ENCODE data around the gene MEIOB.
"Not testable (repeated sequence)": the region's sequence is repeated elsewhere in the genome, so short reads cannot be mapped to it uniquely, and the experiment has no call there.

The MEIOB gene

DNA sequence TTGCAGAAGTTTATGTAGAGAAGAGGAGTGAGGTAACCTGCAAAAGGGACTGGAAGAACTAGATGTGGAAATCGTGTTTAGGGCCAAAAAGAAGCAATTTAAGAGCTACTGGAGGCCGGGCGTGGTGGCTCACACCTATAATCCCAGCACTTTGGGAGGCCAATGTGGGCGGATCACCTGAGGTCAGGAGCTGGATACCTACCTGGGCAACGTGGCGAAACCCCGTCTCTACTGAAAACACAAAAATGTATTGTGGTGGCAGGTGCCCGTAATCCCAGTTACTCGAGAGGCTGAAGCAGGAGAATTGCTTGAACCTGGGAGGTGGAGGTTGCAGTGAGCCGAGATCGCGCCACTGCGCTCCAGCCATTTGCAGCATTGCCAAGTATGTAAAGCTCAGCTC, 4.1 kb upstream of the MEIOB start:
- not testable (repeated sequence) for H3K4me3 ChIP-seq (ENCODE audit: low read length in 2 of 2); H3K4me1 ChIP-seq (ENCODE audit: control insufficient read depth, insufficient read depth, low read length); H3K27ac ChIP-seq (ENCODE audit: low read length)

DNA sequence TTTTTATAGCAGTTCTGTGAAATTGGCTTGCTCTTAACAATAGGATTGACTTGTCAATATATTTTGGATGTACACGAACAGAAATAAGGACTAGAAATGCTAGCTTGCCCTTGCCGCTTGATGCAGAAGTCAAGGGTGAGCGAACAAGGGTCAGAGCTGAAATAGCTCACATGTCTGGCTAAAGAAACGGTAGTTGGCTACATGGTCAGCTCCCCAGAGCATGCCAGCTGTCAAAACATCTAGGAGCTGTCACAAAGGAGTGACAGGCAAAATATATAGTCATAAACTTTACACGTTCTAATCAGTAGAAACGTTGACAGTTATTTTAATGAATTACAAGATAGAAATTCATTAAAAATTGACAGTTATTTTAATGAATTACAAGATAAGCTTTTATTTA, 2.9 kb upstream of the MEIOB start:
- Histone ChIP-seq H3K36me3 (ENCODE audit: control insufficient read depth in 2 of 2, insufficient read depth in 2 of 2, low read length in 2 of 2) (no peaks in the 10 kb centered on the region), H3K4me3 (ENCODE audit: low read length in 2 of 2) (no peak overlapping the region), H3K4me1 (ENCODE audit: control insufficient read depth, insufficient read depth, low read length) (no peaks in the 10 kb centered on the region), H3K27me3 (ENCODE audit: control insufficient read depth in 1 of 2, insufficient read depth in 2 of 2, low read length in 2 of 2) (peaks cover 22% of the 10 kb centered on the region in 2 donors), H3K27ac (ENCODE audit: low read length) (no peak overlapping the region), H3K9me3 (ENCODE audit: control insufficient read depth in 2 of 2, low read length in 2 of 2) (no peaks in the 10 kb centered on the region), H3K9ac (ENCODE audit: low read length in 2 of 2) (no peak overlapping the region)

More for the DNA sequence above, 4.1 kb upstream of the MEIOB start:
- H3K27me3 ChIP-seq (ENCODE audit: control insufficient read depth in 1 of 2, insufficient read depth in 2 of 2, low read length in 2 of 2): peaks cover 22% of the 10 kb centered on the region in 2 donors
- not testable (repeated sequence) for H3K36me3 ChIP-seq (ENCODE audit: control insufficient read depth in 2 of 2, insufficient read depth in 2 of 2, low read length in 2 of 2); H3K9me3 ChIP-seq (ENCODE audit: control insufficient read depth in 2 of 2, low read length in 2 of 2); H3K9ac ChIP-seq (ENCODE audit: low read length in 2 of 2)

DNA sequence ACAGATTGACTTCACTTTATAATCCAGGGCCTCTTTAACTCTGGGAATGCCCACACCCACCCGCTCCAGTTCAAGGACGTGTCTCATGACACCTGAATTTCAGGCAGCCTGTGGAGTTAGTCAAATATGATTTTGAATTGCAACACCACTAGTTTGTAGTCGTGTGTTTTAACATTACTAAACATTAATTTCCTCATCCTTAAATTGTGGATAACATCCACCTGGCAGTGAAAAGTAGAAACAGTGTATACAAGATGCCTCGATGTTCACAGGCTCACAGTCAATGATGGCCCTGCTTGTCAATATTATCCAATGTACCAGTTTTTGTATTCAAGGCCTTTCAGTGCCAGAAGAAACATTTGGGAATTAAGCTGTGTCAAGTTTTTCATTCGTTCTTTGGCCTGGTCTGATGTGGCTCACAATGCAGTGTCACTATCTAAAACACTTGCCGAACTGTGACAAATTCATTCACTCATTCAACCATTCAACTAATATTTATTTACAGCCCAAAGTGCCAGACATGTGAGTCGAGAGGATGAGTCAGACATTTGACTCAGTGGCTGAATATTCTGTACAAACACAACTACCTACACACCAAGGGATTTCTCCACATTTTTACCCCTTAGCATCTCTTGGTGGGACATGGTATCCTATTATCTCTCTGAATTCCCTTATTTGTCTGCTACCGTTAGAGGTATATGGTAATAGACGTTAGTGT, 1.4 kb downstream of the MEIOB start:
- Histone ChIP-seq H3K4me1 (ENCODE audit: control insufficient read depth, insufficient read depth, low read length) (no peaks in the 10 kb centered on the region), H3K27ac (ENCODE audit: low read length) (no peak overlapping the region), H3K9ac (ENCODE audit: low read length in 2 of 2) (no peak overlapping the region), H3K9me3 (ENCODE audit: control insufficient read depth in 2 of 2, low read length in 2 of 2) (no peaks in the 10 kb centered on the region), H3K4me3 (ENCODE audit: low read length in 2 of 2) (no peak overlapping the region), H3K36me3 (ENCODE audit: control insufficient read depth in 2 of 2, insufficient read depth in 2 of 2, low read length in 2 of 2) (no peaks in the 10 kb centered on the region), H3K27me3 (ENCODE audit: control insufficient read depth in 1 of 2, insufficient read depth in 2 of 2, low read length in 2 of 2) (peaks cover 11 to 17% of the 10 kb centered on the region in 2 donors)

DNA sequence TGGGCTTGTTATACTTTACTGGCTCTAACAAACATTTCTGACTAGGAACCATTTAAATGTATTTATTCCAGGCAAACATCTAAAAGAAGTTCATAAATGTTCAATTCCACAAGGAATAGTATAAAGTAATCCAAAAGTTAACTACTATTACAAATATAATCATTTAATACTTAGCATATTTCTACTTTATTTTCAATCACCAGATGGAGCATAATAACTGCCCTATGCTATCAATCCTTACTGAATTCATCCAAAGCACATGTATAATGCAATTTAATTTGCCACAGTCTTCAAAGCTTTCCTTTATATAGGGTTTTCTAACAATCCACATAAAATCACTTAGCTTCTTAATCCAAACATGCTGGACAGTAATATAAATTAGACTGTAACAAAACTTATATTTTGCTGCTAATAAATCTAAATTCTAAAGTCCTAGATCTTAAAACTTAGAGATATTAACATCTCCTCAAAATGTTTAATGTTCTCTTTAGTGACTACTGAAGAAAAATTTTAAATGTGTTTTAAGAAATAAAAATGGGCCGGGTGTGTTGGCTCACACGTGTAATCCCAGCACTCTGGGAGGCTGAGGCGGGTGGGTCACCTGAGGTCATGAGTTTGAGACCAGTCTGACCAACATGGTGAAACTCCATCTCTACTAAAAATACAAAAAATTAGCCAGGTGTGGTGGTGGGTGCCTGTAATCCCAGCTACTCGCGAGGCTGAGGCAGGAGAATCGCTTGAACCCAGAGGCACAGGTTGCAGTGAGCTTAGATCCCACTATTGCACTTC, 5.9 kb downstream of the MEIOB start:
- no peaks in the 10 kb centered on the region for H3K4me1 ChIP-seq (ENCODE audit: control insufficient read depth, insufficient read depth, low read length)
- H3K4me3 ChIP-seq (ENCODE audit: low read length in 2 of 2): no peak overlapping the region
- no peak overlapping the region for H3K9ac ChIP-seq (ENCODE audit: low read length in 2 of 2)
- H3K27me3 ChIP-seq (ENCODE audit: control insufficient read depth in 1 of 2, insufficient read depth in 2 of 2, low read length in 2 of 2): peaks cover 5 to 6% of the 10 kb centered on the region in 2 donors
- no peak overlapping the region for H3K27ac ChIP-seq (ENCODE audit: low read length)
- H3K36me3 ChIP-seq (ENCODE audit: control insufficient read depth in 2 of 2, insufficient read depth in 2 of 2, low read length in 2 of 2): no peaks in the 10 kb centered on the region
- H3K9me3 ChIP-seq (ENCODE audit: control insufficient read depth in 2 of 2, low read length in 2 of 2): no peaks in the 10 kb centered on the region

GRCh38 chr16:1863681-1864460, 8.1 kb downstream of the MEIOB start:
- Histone ChIP-seq H3K4me1 (ENCODE audit: control insufficient read depth, insufficient read depth, low read length) (no peaks in the 10 kb centered on the region), H3K9ac (ENCODE audit: low read length in 2 of 2) (no peak overlapping the region), H3K27me3 (ENCODE audit: control insufficient read depth in 1 of 2, insufficient read depth in 2 of 2, low read length in 2 of 2) (peaks cover 12 to 14% of the 10 kb centered on the region in 2 donors), H3K9me3 (ENCODE audit: control insufficient read depth in 2 of 2, low read length in 2 of 2) (no peaks in the 10 kb centered on the region), H3K27ac (ENCODE audit: low read length) (no peak overlapping the region), H3K4me3 (ENCODE audit: low read length in 2 of 2) (no peak overlapping the region), H3K36me3 (ENCODE audit: control insufficient read depth in 2 of 2, insufficient read depth in 2 of 2, low read length in 2 of 2) (no peaks in the 10 kb centered on the region)

GRCh38 chr16:1862394-1862793, 9.6 kb downstream of the MEIOB start:
- no peaks in the 10 kb centered on the region for H3K9me3 ChIP-seq (ENCODE audit: control insufficient read depth in 2 of 2, low read length in 2 of 2)
- H3K4me1 ChIP-seq (ENCODE audit: control insufficient read depth, insufficient read depth, low read length): no peaks in the 10 kb centered on the region
- no peak overlapping the region for H3K27ac ChIP-seq (ENCODE audit: low read length)
- no peak overlapping the region for H3K4me3 ChIP-seq (ENCODE audit: low read length in 2 of 2)
- H3K27me3 ChIP-seq (ENCODE audit: control insufficient read depth in 1 of 2, insufficient read depth in 2 of 2, low read length in 2 of 2): peaks cover 14 to 19% of the 10 kb centered on the region in 2 donors
- H3K9ac ChIP-seq (ENCODE audit: low read length in 2 of 2): no peak overlapping the region
- no peaks in the 10 kb centered on the region for H3K36me3 ChIP-seq (ENCODE audit: control insufficient read depth in 2 of 2, insufficient read depth in 2 of 2, low read length in 2 of 2)

DNA sequence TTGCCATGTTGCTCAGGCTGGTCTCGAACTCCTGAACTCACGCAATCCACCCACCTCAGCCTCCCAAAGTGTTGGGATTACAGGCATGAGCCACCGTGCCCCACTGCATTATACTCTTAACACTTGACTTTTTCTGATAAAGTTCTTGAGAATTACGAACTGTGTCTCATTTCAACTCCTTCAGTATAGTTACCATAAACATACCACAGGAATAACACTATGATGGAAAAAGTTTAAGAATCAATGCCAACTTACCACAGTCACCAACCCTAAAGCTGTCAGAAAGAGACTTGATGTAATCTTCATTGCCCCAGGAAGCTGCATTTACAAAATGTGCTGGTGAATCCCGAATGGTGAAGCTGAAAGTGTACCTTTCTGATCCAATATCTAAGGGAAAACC, 10.2 kb downstream of the MEIOB start:
- Histone ChIP-seq H3K27me3 (ENCODE audit: control insufficient read depth in 1 of 2, insufficient read depth in 2 of 2, low read length in 2 of 2) (peaks cover 14 to 24% of the 10 kb centered on the region in 2 donors), H3K27ac (ENCODE audit: low read length) (no peak overlapping the region), H3K9me3 (ENCODE audit: control insufficient read depth in 2 of 2, low read length in 2 of 2) (no peaks in the 10 kb centered on the region), H3K4me1 (ENCODE audit: control insufficient read depth, insufficient read depth, low read length) (no peaks in the 10 kb centered on the region), H3K9ac (ENCODE audit: low read length in 2 of 2) (no peak overlapping the region), H3K36me3 (ENCODE audit: control insufficient read depth in 2 of 2, insufficient read depth in 2 of 2, low read length in 2 of 2) (no peaks in the 10 kb centered on the region), H3K4me3 (ENCODE audit: low read length in 2 of 2) (no peak overlapping the region)

DNA sequence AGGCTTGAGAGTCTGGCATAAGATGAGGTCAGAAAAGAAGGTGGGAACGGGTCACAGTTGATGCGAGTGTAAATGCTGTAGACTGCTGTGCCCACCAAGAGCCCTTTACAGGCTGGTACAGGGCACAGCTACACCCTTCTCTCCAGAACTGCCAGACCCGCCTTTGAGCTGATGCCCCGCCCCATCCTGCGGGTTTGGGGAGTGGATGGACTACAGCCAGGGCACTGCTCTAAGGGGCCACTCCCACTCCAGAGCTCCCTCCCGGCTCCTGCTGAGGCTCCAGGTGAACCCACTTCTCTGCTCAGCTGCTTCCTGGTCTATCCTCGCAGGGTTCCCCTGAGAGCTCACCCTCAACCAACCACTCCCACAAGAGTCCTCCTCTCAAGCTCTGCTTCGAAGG, 12.3 kb downstream of the MEIOB start:
- H3K4me1 ChIP-seq (ENCODE audit: control insufficient read depth, insufficient read depth, low read length): no peaks in the 10 kb centered on the region
- H3K4me3 ChIP-seq (ENCODE audit: low read length in 2 of 2): no peak overlapping the region
- peaks cover 14 to 24% of the 10 kb centered on the region in 2 donors for H3K27me3 ChIP-seq (ENCODE audit: control insufficient read depth in 1 of 2, insufficient read depth in 2 of 2, low read length in 2 of 2)
- no peaks in the 10 kb centered on the region for H3K9me3 ChIP-seq (ENCODE audit: control insufficient read depth in 2 of 2, low read length in 2 of 2)
- no peaks in the 10 kb centered on the region for H3K36me3 ChIP-seq (ENCODE audit: control insufficient read depth in 2 of 2, insufficient read depth in 2 of 2, low read length in 2 of 2)
- H3K27ac ChIP-seq (ENCODE audit: low read length): no peak overlapping the region
- H3K9ac ChIP-seq (ENCODE audit: low read length in 2 of 2): no peak overlapping the region

GRCh38 chr16:1858189-1858865, 13.6 kb downstream of the MEIOB start:
- no peak overlapping the region for H3K27ac ChIP-seq (ENCODE audit: low read length)
- no peaks in the 10 kb centered on the region for H3K4me1 ChIP-seq (ENCODE audit: control insufficient read depth, insufficient read depth, low read length)
- H3K9ac ChIP-seq (ENCODE audit: low read length in 2 of 2): no peak overlapping the region
- no peaks in the 10 kb centered on the region for H3K36me3 ChIP-seq (ENCODE audit: control insufficient read depth in 2 of 2, insufficient read depth in 2 of 2, low read length in 2 of 2)
- no peak overlapping the region for H3K4me3 ChIP-seq (ENCODE audit: low read length in 2 of 2)
- H3K27me3 ChIP-seq (ENCODE audit: control insufficient read depth in 1 of 2, insufficient read depth in 2 of 2, low read length in 2 of 2): peaks cover 9 to 20% of the 10 kb centered on the region in 2 donors
- no peaks in the 10 kb centered on the region for H3K9me3 ChIP-seq (ENCODE audit: control insufficient read depth in 2 of 2, low read length in 2 of 2)

GRCh38 chr16:1857433-1858097, 14.4 kb downstream of the MEIOB start:
- Histone ChIP-seq H3K4me1 (ENCODE audit: control insufficient read depth, insufficient read depth, low read length) (no peaks in the 10 kb centered on the region), H3K27ac (ENCODE audit: low read length) (no peak overlapping the region), H3K9me3 (ENCODE audit: control insufficient read depth in 2 of 2, low read length in 2 of 2) (no peaks in the 10 kb centered on the region), H3K27me3 (ENCODE audit: control insufficient read depth in 1 of 2, insufficient read depth in 2 of 2, low read length in 2 of 2) (peaks cover 9 to 18% of the 10 kb centered on the region in 2 donors), H3K4me3 (ENCODE audit: low read length in 2 of 2) (no peak overlapping the region), H3K36me3 (ENCODE audit: control insufficient read depth in 2 of 2, insufficient read depth in 2 of 2, low read length in 2 of 2) (no peaks in the 10 kb centered on the region), H3K9ac (ENCODE audit: low read length in 2 of 2) (no peak overlapping the region)
